GM19043 (cell line): ENCODE results near the gene NEXMIF.
"Not testable (repeated sequence)": the region's sequence is repeated elsewhere in the genome, so short reads cannot be mapped to it uniquely, and the experiment has no call there.

Experiments used
- ATAC-seq: cut with Tn5 transposase; IDR thresholded peaks from one replicate; pipeline ENCODE4 v1.9.1; 2021; ENCODE audit warnings: low read depth; ENCODE audit not compliant: unreplicated experiment

NEXMIF gene

DNA sequence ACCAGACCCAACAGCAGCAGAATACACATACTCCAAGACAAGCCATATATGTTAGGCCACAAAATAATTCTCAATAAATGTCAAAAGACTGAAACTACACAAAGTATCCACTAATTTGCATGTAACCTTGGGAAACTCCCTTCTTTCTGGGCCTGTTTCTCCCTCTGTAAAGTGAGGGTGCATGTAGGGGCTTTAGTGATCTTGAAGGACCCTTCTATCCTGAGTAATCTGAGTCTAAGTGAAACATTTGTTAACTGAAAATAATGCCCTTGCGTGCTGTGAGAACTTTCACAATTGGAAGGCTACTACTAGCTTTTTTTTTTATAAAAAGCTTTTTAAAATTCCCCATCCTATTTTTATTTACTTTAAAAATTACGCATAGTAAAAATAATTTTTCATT, 125.2 kb downstream of the NEXMIF start:
- no peak for ATAC-seq

DNA sequence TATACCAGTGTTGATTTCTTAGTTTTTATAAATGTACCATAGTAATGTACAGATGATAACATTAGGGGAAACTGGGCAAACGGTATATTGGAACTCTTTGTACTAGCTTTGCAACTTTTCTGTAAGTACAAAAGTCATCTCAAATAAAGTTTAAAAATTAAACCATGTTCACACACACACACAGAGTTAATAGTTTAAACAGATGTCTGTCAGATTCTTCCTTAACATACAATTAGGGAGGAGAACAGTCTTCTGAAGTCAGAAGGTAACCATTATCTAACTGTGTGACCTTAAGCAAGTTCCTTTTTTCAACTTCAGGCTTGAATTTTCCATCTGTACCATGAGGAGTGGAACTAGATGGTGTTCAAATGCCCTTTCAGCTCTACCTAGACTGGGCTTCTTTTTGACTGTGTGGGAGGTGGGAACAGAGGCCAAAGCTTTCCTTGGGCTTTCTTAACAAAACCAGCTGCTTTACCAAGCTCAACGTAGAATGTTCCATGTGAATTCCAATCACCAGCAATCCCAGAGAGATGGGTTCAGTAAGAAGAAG, 127.8 kb downstream of the NEXMIF start:
- ATAC-seq: no peak

DNA sequence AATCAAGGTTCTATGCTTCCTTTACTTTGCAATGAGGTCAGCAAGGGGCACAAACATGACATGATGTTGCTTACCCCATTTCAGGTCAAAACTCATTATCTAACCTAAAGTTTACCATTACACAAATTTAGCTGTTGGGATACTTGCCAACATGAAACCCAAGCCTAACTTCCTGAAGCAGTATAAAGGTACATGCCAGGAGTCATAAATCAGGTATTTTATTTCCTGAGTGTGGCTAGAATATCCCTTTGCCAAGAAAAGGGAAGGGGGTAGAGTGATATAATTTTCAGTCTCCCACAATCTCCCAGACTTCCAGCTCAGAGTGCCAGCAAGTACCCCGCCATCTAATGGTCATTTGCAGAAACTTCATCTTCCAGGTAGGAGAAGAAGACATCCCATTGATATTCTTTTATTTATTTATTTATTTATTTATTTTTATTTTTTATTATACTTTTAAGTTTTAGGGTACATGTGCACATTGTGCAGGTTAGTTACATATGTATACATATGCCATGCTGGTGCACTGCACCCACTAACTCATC, 136.6 kb downstream of the NEXMIF start:
- no peak for ATAC-seq

DNA sequence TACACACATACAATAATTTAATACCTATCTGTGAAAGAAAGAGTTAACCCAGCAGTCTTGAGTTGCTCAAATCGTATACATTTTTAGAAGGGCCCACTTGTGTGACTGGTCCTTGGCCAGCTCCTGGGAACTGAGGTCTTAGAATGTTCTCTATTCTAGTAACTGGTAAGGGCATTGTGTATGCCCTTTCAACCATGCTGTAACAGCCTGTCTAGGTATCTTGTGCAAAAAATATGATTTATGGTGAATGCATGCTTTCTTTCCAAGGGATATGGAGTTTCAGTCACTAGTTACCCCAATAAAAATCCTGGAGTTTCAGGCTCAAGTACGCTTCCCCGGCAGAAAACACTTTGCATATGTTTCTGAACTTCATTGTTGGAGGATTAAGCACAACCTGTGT, 140.6 kb downstream of the NEXMIF start:
- ATAC-seq: no peak

DNA sequence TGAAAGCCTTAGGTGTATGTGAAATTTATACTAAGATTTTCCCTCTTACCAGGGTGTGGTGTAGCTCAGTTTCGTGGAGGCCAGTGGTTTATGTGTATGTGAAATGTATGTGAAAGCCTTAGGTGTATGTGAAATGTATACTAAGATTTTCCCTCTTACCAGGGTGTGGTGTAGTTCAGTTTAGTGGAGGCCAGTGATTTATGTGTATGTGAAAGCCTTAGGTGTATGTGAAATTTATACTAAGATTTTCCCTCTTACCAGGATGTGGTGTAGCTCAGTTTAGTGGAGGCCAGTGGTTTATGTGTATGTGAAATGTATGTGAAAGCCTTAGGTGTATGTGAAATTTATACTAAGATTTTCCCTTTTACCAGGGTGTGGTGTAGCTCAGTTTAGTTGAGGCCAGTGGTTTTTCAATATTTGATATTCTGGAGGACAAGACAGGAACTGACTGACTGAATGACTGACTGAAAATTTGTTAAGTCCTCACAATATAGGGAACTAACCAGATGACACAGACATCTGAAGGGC, 143.7 kb downstream of the NEXMIF start:
- ATAC-seq: no peak

DNA sequence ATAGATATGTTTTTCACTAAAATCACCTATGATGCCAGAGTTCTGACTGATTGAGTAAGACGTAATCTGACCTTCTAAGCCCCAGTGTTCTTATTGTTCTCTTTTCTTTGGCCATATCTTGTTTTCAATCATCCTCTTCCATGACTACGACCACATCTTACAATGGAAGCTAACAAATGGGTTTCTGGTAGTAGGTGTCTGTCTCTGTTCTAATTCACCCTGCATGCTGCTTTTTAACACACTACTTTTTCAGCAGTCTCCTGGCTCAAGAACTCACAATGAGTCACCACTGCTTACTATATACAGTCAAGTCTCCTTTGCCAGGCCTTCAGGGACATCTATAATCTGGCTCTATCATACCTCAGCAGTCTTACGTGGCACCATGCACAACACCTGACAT, 146.1 kb downstream of the NEXMIF start:
- no peak for ATAC-seq

DNA sequence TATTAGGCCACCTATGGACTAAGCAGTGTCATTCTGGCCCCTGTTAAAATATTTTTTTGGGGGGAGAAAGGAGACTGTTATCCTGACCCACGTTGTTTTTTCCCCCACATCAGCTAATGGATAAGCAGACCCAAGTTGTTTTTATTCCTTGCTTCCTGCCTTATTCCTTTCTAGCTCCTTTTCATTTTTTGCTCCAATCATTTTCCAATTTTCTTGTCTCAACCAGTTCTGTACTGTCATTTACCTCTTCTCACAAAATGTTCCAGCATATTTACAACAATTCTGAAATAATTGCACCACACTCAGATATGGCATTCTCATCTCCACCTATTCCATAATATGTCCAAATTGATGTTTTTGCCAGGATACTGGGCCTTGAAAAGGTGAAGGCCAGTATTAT, 150.3 kb downstream of the NEXMIF start:
- ATAC-seq: no peak

DNA sequence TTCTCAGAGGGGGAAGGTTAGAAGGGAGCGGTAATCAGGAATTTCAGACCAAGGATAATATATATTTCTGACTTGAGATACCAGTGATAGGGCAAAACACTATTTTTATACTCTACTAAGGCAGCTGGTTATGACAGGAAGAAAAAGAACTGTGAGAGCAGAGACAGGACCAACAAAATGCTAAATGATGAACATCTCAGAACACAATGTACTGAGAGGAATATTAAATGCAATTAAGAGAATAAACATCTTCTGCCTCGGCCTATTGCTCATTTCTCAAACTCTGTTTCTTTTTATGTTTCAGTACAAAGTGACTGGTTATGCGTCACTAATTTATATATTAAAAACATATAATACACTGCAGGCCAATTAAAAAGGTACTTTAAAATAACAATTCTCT, 188.8 kb downstream of the NEXMIF start:
- ATAC-seq: no peak

DNA sequence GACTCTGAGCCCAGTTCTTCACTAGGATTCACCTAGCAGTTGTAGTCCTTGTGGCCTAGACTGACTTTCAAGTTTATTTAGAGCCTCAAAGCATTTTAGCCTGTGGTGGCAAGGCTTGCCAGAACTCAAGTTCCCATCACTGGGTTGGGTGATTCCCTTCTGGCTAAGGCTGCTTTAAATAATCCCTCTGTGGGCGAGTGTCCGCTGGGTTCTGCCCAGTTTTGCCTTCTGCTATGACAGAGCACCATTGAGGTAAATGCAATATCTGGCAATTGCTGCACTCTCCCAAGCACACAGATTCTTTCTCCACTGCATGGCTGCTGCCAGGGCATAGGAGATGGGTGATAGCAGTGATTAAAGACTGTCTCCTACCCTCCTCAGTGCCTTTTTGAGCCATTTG, 220.0 kb downstream of the NEXMIF start:
- ATAC-seq: no peak

DNA sequence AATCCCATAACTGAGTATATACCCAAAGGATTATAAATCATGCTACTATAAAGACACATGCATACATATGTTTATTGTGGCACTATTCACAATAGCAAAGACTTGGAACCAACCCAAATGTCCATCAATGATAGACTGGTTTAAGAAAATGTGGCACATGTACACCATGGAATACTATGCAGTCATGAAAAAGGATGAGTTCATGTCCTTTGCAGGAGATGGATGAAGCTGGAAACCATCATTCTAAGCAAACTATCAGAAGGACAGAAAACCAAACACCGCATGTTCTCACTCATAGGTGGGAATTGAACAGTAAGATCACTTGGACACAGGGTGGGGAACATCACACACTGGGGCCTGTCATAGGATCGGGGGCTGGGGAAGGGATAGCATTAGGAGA, 223.9 kb downstream of the NEXMIF start:
- not testable (repeated sequence) for ATAC-seq

DNA sequence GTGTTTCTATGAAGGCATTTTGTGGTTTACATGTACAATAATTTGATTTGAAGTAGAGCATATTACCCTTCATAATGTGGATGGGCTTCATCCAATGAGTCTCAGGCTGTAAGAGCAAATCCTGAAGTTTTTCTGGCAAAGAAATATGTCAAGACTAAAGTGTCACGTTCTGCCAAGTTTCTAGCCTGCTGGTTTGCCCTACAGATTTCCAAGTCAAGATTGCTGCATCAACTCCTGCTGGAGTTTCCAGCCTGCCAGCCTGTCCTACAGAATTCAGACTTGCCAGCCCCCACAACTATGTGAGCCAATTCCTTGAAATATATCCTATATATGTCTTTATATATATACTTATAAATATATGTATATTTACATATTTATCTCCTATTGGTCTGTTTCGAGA, 240.8 kb downstream of the NEXMIF start:
- ATAC-seq: no peak
